K562 (cell line): ENCODE data around the gene ZNF429. TPM values are rescaled to one million over a fixed set of nuclear protein-coding genes. Genes with fewer than 3 reads are reported as not detected.

Experiments
- ATF3 ChIP-seq, 2 experiments: fragments of 450-650 bp in 1 of 2; sonication (generic) in 1 of 2; formaldehyde crosslinking in 1 of 2; IDR thresholded peaks in 1 of 2; conservative IDR thresholded peaks in 1 of 2; 2 replicates each; pipeline versions ENCODE4 v1.6.1 to v1.8.1; 2016 to 2023; ENCODE audit warnings: mild to moderate bottlenecking in 2 of 2, moderate library complexity in 2 of 2, inconsistent platforms in 1 of 2, missing genetic modification reagents in 1 of 2
- ESRRB ChIP-seq: fragments of 250-450 bp; sonication (Bioruptor Pico); IDR thresholded peaks from 2 replicates; pipeline ENCODE4 v1.5.0; 2020; ENCODE audit warnings: mild to moderate bottlenecking, moderate library complexity, borderline replicate concordance
- GTF2A2 ChIP-seq: IDR thresholded peaks from 2 replicates; pipeline ENCODE4 v1.6.1; 2016; ENCODE audit warnings: mild to moderate bottlenecking, missing genetic modification characterization, missing compliant biosample characterization
- HDAC1 ChIP-seq, 2 experiments: fragments of 450-650 bp; IDR thresholded peaks; 2 replicates each; pipeline ENCODE4 v1.6.1; 2016 to 2017; ENCODE audit warnings: inconsistent platforms in 1 of 2, mild to moderate bottlenecking in 1 of 2, moderate library complexity in 1 of 2
- IRF1 ChIP-seq: sonication (generic); formaldehyde crosslinking; IDR thresholded peaks from 2 replicates; pipeline ENCODE4 v1.8.0; 2022; ENCODE audit warnings: missing genetic modification reagents, mild to moderate bottlenecking, borderline replicate concordance
- JUN ChIP-seq, 2 experiments: sonication (generic) in 1 of 2; formaldehyde crosslinking in 1 of 2; IDR thresholded peaks; 2 replicates each; pipeline versions ENCODE4 v1.6.1 to v1.8.0; 2012 to 2022; ENCODE audit warnings: borderline replicate concordance in 2 of 2, mild to moderate bottlenecking in 2 of 2, improper control_type of control experiment in 1 of 2, low read depth in 1 of 2, low read length in 1 of 2, missing genetic modification reagents in 1 of 2
- PRMT5 ChIP-seq: sonication (generic); formaldehyde crosslinking; IDR thresholded peaks from 2 replicates; pipeline ENCODE4 v1.5.0; 2020; ENCODE audit warnings: missing genetic modification reagents
- TAF15 ChIP-seq: fragments of 200-400 bp; formaldehyde crosslinking; IDR thresholded peaks from 2 replicates; pipeline ENCODE4 v1.6.1; 2017; ENCODE audit warnings: mild to moderate bottlenecking, low read depth, low read length, moderate library complexity
- TCF7L2 ChIP-seq: fragments of 150-350 bp; IDR thresholded peaks from 2 replicates; pipeline ENCODE4 v1.6.1; 2016; ENCODE audit warnings: low read depth, mild to moderate bottlenecking, low read length, moderate library complexity
- U2AF1 ChIP-seq: fragments of 200-400 bp; formaldehyde crosslinking; optimal IDR thresholded peaks from 2 replicates; pipeline ENCODE3; 2017; ENCODE audit warnings: mild to moderate bottlenecking, low read depth, low read length, moderate library complexity
- ZNF197 ChIP-seq: fragments of 200-800 bp; sonication (Bioruptor generic); IDR thresholded peaks from 2 replicates; pipeline ENCODE4 v1.6.1; 2016; ENCODE audit warnings: low read depth, missing genetic modification characterization, missing compliant biosample characterization
- ZNF224 ChIP-seq: sonication (generic); formaldehyde crosslinking; IDR thresholded peaks from 2 replicates; pipeline ENCODE4 v1.8.0; 2022; ENCODE audit warnings: mild to moderate bottlenecking, missing genetic modification reagents
- ZNF583 ChIP-seq: fragments of 250-450 bp; sonication (Bioruptor Pico); IDR thresholded peaks from 2 replicates; pipeline ENCODE4 v1.4.0; 2020
- ZNF77 ChIP-seq: fragments of 250-450 bp; sonication (Bioruptor Pico); IDR thresholded peaks from 2 replicates; pipeline ENCODE4 v1.5.0; 2020
- ZSCAN32 ChIP-seq: fragments of 450-650 bp; formaldehyde crosslinking; IDR thresholded peaks from 2 replicates; pipeline ENCODE4 v1.4.0; 2020; ENCODE audit warnings: mild to moderate bottlenecking, moderate library complexity
- polyA plus RNA-seq, 8 experiments: library from polyadenylated mRNA; depleted of rRNA in 4 of 8; stranded (reverse) in 5 of 8; unstranded in 3 of 8; fragments of >200 nt; fragmentation: Nextera tagmentation in 2 of 8; fragmentation: Illumina TruSeq in 1 of 8; extraction: Ambion mirVana in 2 of 8; extraction: Trizol in 1 of 8; gene quantifications; 2 replicates each; pipeline versions ENCODE4 v1.2.1 to v1.2.3, GENCODE V29; 2011 to 2014; ENCODE audit warnings: inconsistent platforms in 1 of 8, missing spikeins in 1 of 8
- total RNA-seq, 7 experiments: library from RNA; depleted of rRNA in 6 of 7; stranded (reverse); fragments of >200 nt in 6 of 7; fragmentation: Illumina TruSeq in 2 of 7; extraction: Trizol in 2 of 7; gene quantifications; 2 replicates each; pipeline versions ENCODE4 v1.2.1 to v1.2.3, GENCODE V29; 2011 to 2021; ENCODE audit warnings: low replicate concordance in 1 of 7
- TF ChIP-seq, protein P1 (sequence below), 3 experiments: fragments of 200-800 bp in 1 of 3; fragments of 250-450 bp in 1 of 3; fragments of 450-650 bp in 1 of 3; sonication (Bioruptor Pico) in 1 of 3; sonication (Bioruptor generic) in 1 of 3; formaldehyde crosslinking in 1 of 3; IDR thresholded peaks; 2 replicates each; pipeline versions ENCODE4 v1.6.1 to v1.8.0; 2016 to 2022; ENCODE audit warnings: mild to moderate bottlenecking in 2 of 3, missing genetic modification characterization in 2 of 3, missing compliant biosample characterization in 1 of 3, moderate library complexity in 1 of 3
- TF ChIP-seq, protein P2 (sequence below): fragments of 450-650 bp; conservative IDR thresholded peaks from 2 replicates; pipeline ENCODE4 v1.6.1; 2016; ENCODE audit warnings: missing genetic modification characterization, low read depth, mild to moderate bottlenecking, missing compliant biosample characterization, moderate library complexity
- TF ChIP-seq, protein P3 (sequence below): fragments of 250-450 bp; sonication (Bioruptor Pico); IDR thresholded peaks from 2 replicates; pipeline ENCODE4 v1.9.0; 2021; ENCODE audit warnings: mild to moderate bottlenecking

ZNF429 gene
- total and polyA plus RNA-seq, 9 of the 15 experiments (the other 6 are each of a cell fraction or from before 2014, with no cell fraction given) = 11.4 to 24.5 (median 16.3) TPM

- TF ChIP-seq, protein P1, sequence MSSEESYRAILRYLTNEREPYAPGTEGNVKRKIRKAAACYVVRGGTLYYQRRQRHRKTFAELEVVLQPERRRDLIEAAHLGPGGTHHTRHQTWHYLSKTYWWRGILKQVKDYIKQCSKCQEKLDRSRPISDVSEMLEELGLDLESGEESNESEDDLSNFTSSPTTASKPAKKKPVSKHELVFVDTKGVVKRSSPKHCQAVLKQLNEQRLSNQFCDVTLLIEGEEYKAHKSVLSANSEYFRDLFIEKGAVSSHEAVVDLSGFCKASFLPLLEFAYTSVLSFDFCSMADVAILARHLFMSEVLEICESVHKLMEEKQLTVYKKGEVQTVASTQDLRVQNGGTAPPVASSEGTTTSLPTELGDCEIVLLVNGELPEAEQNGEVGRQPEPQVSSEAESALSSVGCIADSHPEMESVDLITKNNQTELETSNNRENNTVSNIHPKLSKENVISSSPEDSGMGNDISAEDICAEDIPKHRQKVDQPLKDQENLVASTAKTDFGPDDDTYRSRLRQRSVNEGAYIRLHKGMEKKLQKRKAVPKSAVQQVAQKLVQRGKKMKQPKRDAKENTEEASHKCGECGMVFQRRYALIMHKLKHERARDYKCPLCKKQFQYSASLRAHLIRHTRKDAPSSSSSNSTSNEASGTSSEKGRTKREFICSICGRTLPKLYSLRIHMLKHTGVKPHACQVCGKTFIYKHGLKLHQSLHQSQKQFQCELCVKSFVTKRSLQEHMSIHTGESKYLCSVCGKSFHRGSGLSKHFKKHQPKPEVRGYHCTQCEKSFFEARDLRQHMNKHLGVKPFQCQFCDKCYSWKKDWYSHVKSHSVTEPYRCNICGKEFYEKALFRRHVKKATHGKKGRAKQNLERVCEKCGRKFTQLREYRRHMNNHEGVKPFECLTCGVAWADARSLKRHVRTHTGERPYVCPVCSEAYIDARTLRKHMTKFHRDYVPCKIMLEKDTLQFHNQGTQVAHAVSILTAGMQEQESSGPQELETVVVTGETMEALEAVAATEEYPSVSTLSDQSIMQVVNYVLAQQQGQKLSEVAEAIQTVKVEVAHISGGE (CRISPR knock-in tag; IDR thresholded peaks at IDR 0.05) = peak in 1 of 3 experiments; percentile 52; a peak in 1 of 6 replicates
- no peak for TF ChIP-seq PRMT5
- no peak for TF ChIP-seq U2AF1
- TF ChIP-seq TCF7L2 = no peak
- peak; percentile 49; the same call in 1 of the 2 replicates for TF ChIP-seq ZNF583 (CRISPR knock-in tag)
- peak in 1 of 2 experiments; percentile 67; a peak in 2 of 4 replicates for TF ChIP-seq HDAC1 (IDR thresholded peaks at IDR 0.05)
- peak; percentile 91 for TF ChIP-seq ATF3 (IDR thresholded peaks at IDR 0.05)
- TF ChIP-seq ATF3 (CRISPR knock-in tag; conservative IDR thresholded peaks at IDR 0.05) = 0 out of 2 replicates have a peak, but pooled peaks have one; percentile 16
- TF ChIP-seq, protein P2, sequence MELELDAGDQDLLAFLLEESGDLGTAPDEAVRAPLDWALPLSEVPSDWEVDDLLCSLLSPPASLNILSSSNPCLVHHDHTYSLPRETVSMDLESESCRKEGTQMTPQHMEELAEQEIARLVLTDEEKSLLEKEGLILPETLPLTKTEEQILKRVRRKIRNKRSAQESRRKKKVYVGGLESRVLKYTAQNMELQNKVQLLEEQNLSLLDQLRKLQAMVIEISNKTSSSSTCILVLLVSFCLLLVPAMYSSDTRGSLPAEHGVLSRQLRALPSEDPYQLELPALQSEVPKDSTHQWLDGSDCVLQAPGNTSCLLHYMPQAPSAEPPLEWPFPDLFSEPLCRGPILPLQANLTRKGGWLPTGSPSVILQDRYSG (tag) = peak; percentile 60
- TF ChIP-seq GTF2A2 (tag) = no peak
- peak; percentile 74 for TF ChIP-seq JUN (IDR thresholded peaks at IDR 0.05; ENCODE audit: borderline replicate concordance, low read depth, low read length)
- TF ChIP-seq JUN (CRISPR knock-in tag; IDR thresholded peaks at IDR 0.05; ENCODE audit: borderline replicate concordance) = no peak
- peak; percentile 38; the same call in 1 of the 2 replicates for TF ChIP-seq ZSCAN32 (CRISPR knock-in tag)
- no peak for TF ChIP-seq ZNF77 (CRISPR knock-in tag)
- no peak for TF ChIP-seq IRF1 (CRISPR knock-in tag)
- peak; percentile 66; the same call in 1 of the 2 replicates for TF ChIP-seq ZNF197 (CRISPR knock-in tag)
- no peak for TF ChIP-seq TAF15
- no peak for TF ChIP-seq ZNF224 (CRISPR knock-in tag)
- no peak for TF ChIP-seq ESRRB (CRISPR knock-in tag)
- TF ChIP-seq, protein P3, sequence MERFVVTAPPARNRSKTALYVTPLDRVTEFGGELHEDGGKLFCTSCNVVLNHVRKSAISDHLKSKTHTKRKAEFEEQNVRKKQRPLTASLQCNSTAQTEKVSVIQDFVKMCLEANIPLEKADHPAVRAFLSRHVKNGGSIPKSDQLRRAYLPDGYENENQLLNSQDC = no peak
Observed at GRCh38 chr19:21593934-21594820, 88.8 kb downstream of the ZNF429 start (continued).
